CD4-positive, alpha-beta T cell (primary cell): ENCODE results near the gene UTP25. TPM values are rescaled to one million over a fixed set of nuclear protein-coding genes. Genes with fewer than 3 reads are reported as not detected.

Experiments
- ATAC-seq: fragments of 200-7000 bp; cut with Tn5 transposase; one replicate; pipeline ENCODE4 v1.10.0; 2022; ENCODE audit warnings: mild to moderate bottlenecking; ENCODE audit not compliant: poor library complexity
- CTCF ChIA-PET: fragments of 350-600 bp; sonication (Branson Sonifier 250); formaldehyde crosslinking; loops from one replicate; lab custom pipeline; 2021; ENCODE audit warnings: antibody characterized with exemption, inconsistent platforms; lab: Charles Lee
- POLR2A ChIA-PET: fragments of 350-600 bp; sonication (Branson Sonifier 250); formaldehyde crosslinking; loops from one replicate; lab custom pipeline; 2021; ENCODE audit warnings: antibody characterized with exemption, inconsistent platforms; lab: Charles Lee
- DNase-seq, 14 experiments: peaks; one replicate each; pipeline ENCODE4 v3.0.0-alpha.2; 2013 to 2020; ENCODE audit warnings: mixed read lengths in 2 of 14
- H3K27ac ChIP-seq, 2 donors: one replicate each; pipeline versions ENCODE4 v1.5.1 to v1.7.0; 2013; ENCODE audit warnings: low read length in 2 of 2, low read depth in 1 of 2, mild to moderate bottlenecking in 1 of 2
- H3K27me3 ChIP-seq, 2 experiments: 1 replicate in 1 of 2; 2 replicates in 1 of 2; pipeline versions ENCODE4 v1.6.1 to v1.7.0; 2013; ENCODE audit warnings: low read length in 2 of 2, control low read depth in 1 of 2, mild to moderate bottlenecking in 1 of 2, moderate library complexity in 1 of 2; ENCODE audit not compliant: insufficient read depth in 2 of 2, control insufficient read depth in 1 of 2
- H3K36me3 ChIP-seq: one replicate; pipeline ENCODE4 v1.6.1; 2013; ENCODE audit warnings: low read length, control low read depth; ENCODE audit not compliant: insufficient read depth
- H3K4me1 ChIP-seq: one replicate; pipeline ENCODE4 v1.6.1; 2013; ENCODE audit warnings: low read length, control low read depth; ENCODE audit not compliant: insufficient read depth
- H3K4me3 ChIP-seq: one replicate; pipeline ENCODE4 v1.5.1; 2013; ENCODE audit warnings: mild to moderate bottlenecking, low read length, moderate library complexity
- H3K9me3 ChIP-seq, 2 experiments: 1 replicate in 1 of 2; 2 replicates in 1 of 2; pipeline versions ENCODE4 v1.6.1 to v1.7.0; 2013; ENCODE audit warnings: low read length in 2 of 2, mild to moderate bottlenecking in 2 of 2, control low read depth in 1 of 2, moderate library complexity in 1 of 2; ENCODE audit not compliant: control insufficient read depth in 1 of 2, insufficient read depth in 1 of 2
- H3K27ac Mint-ChIP-seq: one replicate; pipeline ENCODE4 v1.8.0; 2020; ENCODE audit warnings: mixed read lengths
- H3K27me3 Mint-ChIP-seq: one replicate; pipeline ENCODE4 v1.8.0; 2021; ENCODE audit warnings: mixed read lengths
- H3K36me3 Mint-ChIP-seq: one replicate; pipeline ENCODE4 v1.8.0; 2021; ENCODE audit warnings: low read depth, mixed read lengths
- H3K4me1 Mint-ChIP-seq: one replicate; pipeline ENCODE4 v1.8.0; 2021; ENCODE audit warnings: low read depth, mixed read lengths
- H3K4me3 Mint-ChIP-seq: one replicate; pipeline ENCODE4 v1.8.0; 2020; ENCODE audit warnings: mild to moderate bottlenecking, mixed read lengths
- H3K9me3 Mint-ChIP-seq: one replicate; pipeline ENCODE4 v1.8.0; 2020; ENCODE audit warnings: mixed read lengths
- intact Hi-C, 2 experiments: fragments of 100-400 bp; cut with DNase I in 1 of 2; cut with micrococcal nuclease in 1 of 2; formaldehyde crosslinking; loops; one replicate each; pipeline versions ENCODE4 v1.15.1 to v1.9.0; 2023 to 2025; cut with DNase I, micrococcal nuclease
- total RNA-seq, 174 experiments: library from RNA in 2 of 174; stranded (reverse) in 2 of 174; gene quantifications; one replicate each; pipeline ENCODE4 v1.2.3 and lab custom pipeline; 2021 to 2026
- TF ChIP-seq, protein P1 (sequence below): fragments of 200-600 bp; IDR thresholded peaks from one replicate; pipeline ENCODE4 v1.8.0; 2022; ENCODE audit warnings: antibody characterized with exemption, mild to moderate bottlenecking

UTP25 gene
- total RNA-seq, 2 experiments from 2014 or later, result 6.0 to 6.4 TPM

DNA sequence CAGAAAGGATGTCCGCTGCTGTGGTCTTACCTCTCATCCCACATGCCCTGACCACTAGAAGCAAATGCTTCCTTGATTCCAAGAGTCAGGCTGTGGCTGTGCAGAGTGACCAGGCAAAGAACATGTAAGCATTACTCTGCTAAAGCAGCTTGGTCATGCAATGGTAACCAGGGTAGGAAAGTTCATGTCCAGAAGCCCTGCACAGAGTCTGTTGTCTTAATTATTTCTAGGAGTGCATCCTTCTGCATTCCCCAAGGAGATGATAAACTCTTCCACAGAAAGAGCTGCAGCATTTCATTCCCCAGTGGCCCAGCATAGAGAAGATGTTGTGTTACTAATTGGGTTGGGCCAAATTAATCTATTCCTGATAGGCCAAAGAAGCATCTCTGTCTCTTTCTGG, 10.1 kb upstream of the UTP25 start:
- TF ChIP-seq, protein P1, sequence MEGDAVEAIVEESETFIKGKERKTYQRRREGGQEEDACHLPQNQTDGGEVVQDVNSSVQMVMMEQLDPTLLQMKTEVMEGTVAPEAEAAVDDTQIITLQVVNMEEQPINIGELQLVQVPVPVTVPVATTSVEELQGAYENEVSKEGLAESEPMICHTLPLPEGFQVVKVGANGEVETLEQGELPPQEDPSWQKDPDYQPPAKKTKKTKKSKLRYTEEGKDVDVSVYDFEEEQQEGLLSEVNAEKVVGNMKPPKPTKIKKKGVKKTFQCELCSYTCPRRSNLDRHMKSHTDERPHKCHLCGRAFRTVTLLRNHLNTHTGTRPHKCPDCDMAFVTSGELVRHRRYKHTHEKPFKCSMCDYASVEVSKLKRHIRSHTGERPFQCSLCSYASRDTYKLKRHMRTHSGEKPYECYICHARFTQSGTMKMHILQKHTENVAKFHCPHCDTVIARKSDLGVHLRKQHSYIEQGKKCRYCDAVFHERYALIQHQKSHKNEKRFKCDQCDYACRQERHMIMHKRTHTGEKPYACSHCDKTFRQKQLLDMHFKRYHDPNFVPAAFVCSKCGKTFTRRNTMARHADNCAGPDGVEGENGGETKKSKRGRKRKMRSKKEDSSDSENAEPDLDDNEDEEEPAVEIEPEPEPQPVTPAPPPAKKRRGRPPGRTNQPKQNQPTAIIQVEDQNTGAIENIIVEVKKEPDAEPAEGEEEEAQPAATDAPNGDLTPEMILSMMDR, result no peak
- DNase-seq (no peak), ATAC-seq (no peak)
- H3K27ac ChIP-seq, result no peak overlapping the region
- Mint-ChIP-seq H3K9me3 (no peaks in the 10 kb centered on the region), H3K4me3 (no peak overlapping the region), H3K27ac (no peak overlapping the region), H3K36me3 (no peaks in the 10 kb centered on the region), H3K27me3 (peaks cover 13% of the 10 kb centered on the region), H3K4me1 (peaks cover 12% of the 10 kb centered on the region)
- no peaks in the 10 kb centered on the region for H3K36me3 ChIP-seq
- no peaks in the 10 kb centered on the region for H3K9me3 ChIP-seq
- H3K4me1 ChIP-seq, result peaks cover 6% of the 10 kb centered on the region
- POLR2A ChIA-PET, result interaction anchor here (0.8 to 2.1 kb wide), 2 partner anchors 10 to 33 kb away, joined by 3 to 4 read pairs; partner anchors contain the start of genes C1orf74 and UTP25
- H3K4me3 ChIP-seq, result no peak overlapping the region
- peaks cover 5 to 7% of the 10 kb centered on the region in 2 experiments for H3K27me3 ChIP-seq
- intact Hi-C loops, result no loop called here
- CTCF ChIA-PET, result interaction anchor here (1.3 kb wide), 1 partner anchor 42 kb away, joined by 3 read pairs; no protein-coding TSS in a partner anchor

DNA sequence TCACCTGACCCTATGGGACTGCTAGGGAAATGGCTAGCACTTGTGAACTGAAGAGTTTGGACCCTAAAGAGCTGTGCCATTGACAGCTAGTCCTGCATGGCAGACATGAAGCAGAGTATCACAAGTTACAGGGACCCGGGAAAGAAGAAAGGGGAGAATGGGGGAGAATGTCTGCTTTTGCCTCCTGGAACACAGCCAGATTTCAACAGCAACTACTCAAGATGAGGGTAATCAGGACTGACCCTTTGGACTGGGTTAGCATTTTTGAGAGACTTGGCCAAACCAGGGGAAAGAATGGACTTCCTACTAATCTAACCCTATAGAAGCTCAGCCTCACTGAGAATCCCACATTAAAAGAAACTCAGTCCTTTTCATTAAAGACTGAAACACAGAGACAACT, 8.7 kb upstream of the UTP25 start:
- no peaks in the 10 kb centered on the region for H3K36me3 Mint-ChIP-seq
- H3K9me3 ChIP-seq, result no peaks in the 10 kb centered on the region
- CTCF ChIA-PET, result interaction anchor here (1.6 kb wide), 1 partner anchor 8 kb away, joined by 3 read pairs; no protein-coding TSS in a partner anchor

DNA sequence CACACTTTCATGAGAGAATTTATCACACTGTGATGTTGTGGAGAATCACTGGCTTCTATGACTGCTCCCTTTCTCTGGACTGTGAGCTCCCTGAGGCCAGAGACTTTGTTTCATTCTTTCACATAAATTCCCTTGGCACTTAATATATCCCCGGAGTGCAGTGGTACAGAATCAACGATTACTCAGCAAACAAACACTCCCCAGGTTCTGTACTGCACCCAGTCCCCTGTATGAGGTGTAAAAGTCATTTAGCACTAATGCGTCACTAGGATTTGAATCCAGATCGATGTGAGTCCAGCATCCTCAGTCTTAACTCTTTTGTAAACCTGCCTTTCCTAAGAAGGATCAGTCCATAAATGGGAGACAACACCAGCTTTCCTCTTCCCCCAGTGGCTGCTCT, 6.8 kb upstream of the UTP25 start:
- Histone ChIP-seq H3K4me1 (peaks cover 6% of the 10 kb centered on the region), H3K27ac (no peak overlapping the region), H3K9me3 (no peaks in the 10 kb centered on the region), H3K27me3 (peaks cover 5 to 7% of the 10 kb centered on the region in 2 experiments), H3K36me3 (no peaks in the 10 kb centered on the region), H3K4me3 (no peak overlapping the region)
- ChIA-PET CTCF (no interaction called here), POLR2A (interaction anchor here (2.4 kb wide), 1 partner anchor 16 kb away, joined by 6 read pairs; the partner anchor contains the start of gene IRF6)
- H3K9me3 Mint-ChIP-seq, result no peaks in the 10 kb centered on the region
- DNase-seq, result no peak
- H3K36me3 Mint-ChIP-seq, result no peaks in the 10 kb centered on the region
- TF ChIP-seq, protein P1, result no peak
- peaks cover 19% of the 10 kb centered on the region for H3K27me3 Mint-ChIP-seq
- ATAC-seq, result no peak
- H3K4me3 Mint-ChIP-seq, result no peak overlapping the region
- no peak overlapping the region for H3K27ac Mint-ChIP-seq
- intact Hi-C loops, result loop anchor here in 1 of 2 experiments (5.0 kb wide), 1 partner anchor 74 kb away; no protein-coding TSS in a partner anchor
- H3K4me1 Mint-ChIP-seq, result peaks cover 11% of the 10 kb centered on the region

More for the DNA sequence above, 8.7 kb upstream of the UTP25 start:
- no peak overlapping the region for H3K4me3 Mint-ChIP-seq
- Histone ChIP-seq H3K27me3 (peaks cover 5 to 7% of the 10 kb centered on the region in 2 experiments), H3K4me3 (no peak overlapping the region), H3K36me3 (no peaks in the 10 kb centered on the region), H3K4me1 (peaks cover 10% of the 10 kb centered on the region), H3K27ac (no peak overlapping the region)
- intact Hi-C loops, result no loop called here
- no peaks in the 10 kb centered on the region for H3K9me3 Mint-ChIP-seq
- no peak for ATAC-seq
- H3K4me1 Mint-ChIP-seq, result peaks cover 21% of the 10 kb centered on the region
- TF ChIP-seq, protein P1, result no peak
- DNase-seq, result no peak
- POLR2A ChIA-PET, result interaction anchor here (2.1 kb wide), 1 partner anchor 9 kb away, joined by 4 read pairs; the partner anchor contains the start of gene UTP25
- peaks cover 19% of the 10 kb centered on the region for H3K27me3 Mint-ChIP-seq
- no peak overlapping the region for H3K27ac Mint-ChIP-seq
